GM20000 (cell line): ENCODE measurements around the gene FBF1.

Source experiments
- DNase-seq: peaks from one replicate; pipeline ENCODE4 v3.0.0; 2012; ENCODE audit warnings: low spot score
- TF ChIP-seq, protein P1 (sequence below): IDR thresholded peaks from 2 replicates; pipeline ENCODE4 v1.5.1; 2012; ENCODE audit warnings: mild to moderate bottlenecking, control low read depth; ENCODE audit errors: extremely low read depth, missing control alignments

Gene FBF1

DNA sequence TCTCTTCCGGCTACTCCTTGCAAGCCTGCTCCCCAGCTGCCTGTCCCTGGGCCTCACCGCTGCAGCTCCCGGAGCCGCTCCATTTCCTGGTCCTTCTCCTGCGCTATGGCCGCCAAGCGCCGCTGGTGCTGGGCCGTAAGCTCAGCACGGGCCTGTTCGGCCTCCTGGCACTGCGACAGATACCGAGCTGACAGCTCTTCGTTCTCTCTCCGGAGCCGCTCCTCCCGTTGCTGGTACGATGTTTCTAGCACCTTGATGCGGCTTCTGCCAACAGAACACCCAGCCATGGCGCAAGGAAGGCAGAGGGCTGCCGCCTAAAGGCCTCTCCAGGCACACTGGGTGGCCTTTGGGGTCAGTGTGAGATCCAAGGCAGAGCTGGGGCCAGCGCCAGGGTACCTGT, 21.2 kb downstream of the FBF1 start:
- TF ChIP-seq, protein P1, sequence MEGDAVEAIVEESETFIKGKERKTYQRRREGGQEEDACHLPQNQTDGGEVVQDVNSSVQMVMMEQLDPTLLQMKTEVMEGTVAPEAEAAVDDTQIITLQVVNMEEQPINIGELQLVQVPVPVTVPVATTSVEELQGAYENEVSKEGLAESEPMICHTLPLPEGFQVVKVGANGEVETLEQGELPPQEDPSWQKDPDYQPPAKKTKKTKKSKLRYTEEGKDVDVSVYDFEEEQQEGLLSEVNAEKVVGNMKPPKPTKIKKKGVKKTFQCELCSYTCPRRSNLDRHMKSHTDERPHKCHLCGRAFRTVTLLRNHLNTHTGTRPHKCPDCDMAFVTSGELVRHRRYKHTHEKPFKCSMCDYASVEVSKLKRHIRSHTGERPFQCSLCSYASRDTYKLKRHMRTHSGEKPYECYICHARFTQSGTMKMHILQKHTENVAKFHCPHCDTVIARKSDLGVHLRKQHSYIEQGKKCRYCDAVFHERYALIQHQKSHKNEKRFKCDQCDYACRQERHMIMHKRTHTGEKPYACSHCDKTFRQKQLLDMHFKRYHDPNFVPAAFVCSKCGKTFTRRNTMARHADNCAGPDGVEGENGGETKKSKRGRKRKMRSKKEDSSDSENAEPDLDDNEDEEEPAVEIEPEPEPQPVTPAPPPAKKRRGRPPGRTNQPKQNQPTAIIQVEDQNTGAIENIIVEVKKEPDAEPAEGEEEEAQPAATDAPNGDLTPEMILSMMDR, result no peak

GRCh38 chr17:75917917-75918445, 22.9 kb downstream of the FBF1 start:
- TF ChIP-seq, protein P1, result no peak
- DNase-seq, result no peak

More for the DNA sequence above, 21.2 kb downstream of the FBF1 start:
- no peak for DNase-seq

GRCh38 chr17:75917141-75917916, 23.5 kb downstream of the FBF1 start:
- TF ChIP-seq, protein P1, result no peak
- no peak for DNase-seq

- no peak for DNase-seq
- TF ChIP-seq, protein P1, result no peak
Measured at GRCh38 chr17:75915268-75915667, 25.6 kb downstream of the FBF1 start.

GRCh38 chr17:75914643-75915267, 26.1 kb downstream of the FBF1 start:
- TF ChIP-seq, protein P1, result no peak
- DNase-seq, result no peak

- DNase-seq, result no peak
- TF ChIP-seq, protein P1, result no peak
Measured at GRCh38 chr17:75913537-75914210, 27.2 kb downstream of the FBF1 start.

- DNase-seq, result no peak
- TF ChIP-seq, protein P1, result no peak
Measured at GRCh38 chr17:75910699-75911098, 30.1 kb downstream of the FBF1 start.
